ENCODE results near the gene GALNT18. TPM values are rescaled to one million over a fixed set of nuclear protein-coding genes. Genes with fewer than 3 reads are reported as not detected.
A peak's percentile ranks its signal among the peaks of the same experiment; 100 is the strongest.

The GALNT18 gene
- total RNA-seq, 1 donor: 11.7 TPM

- H3K4me3 ChIP-seq (ENCODE audit: low read depth, low read length): no peak overlapping the region
- no peak for DNase-seq (ENCODE audit: low read depth)
- no peak for TF ChIP-seq CTCF (IDR thresholded peaks at IDR 0.05; ENCODE audit: insufficient read depth, low read depth, low read length)
These were observed 194.3 kb downstream of the GALNT18 start for GRCh38 chr11:11427542-11427941.

- TF ChIP-seq CTCF (IDR thresholded peaks at IDR 0.05; ENCODE audit: insufficient read depth, low read depth, low read length): no peak
- no peak for DNase-seq (ENCODE audit: low read depth)
- no peak overlapping the region for H3K4me3 ChIP-seq (ENCODE audit: low read depth, low read length)
These were observed 194.7 kb downstream of the GALNT18 start for GRCh38 chr11:11427140-11427539.

GRCh38 chr11:11426226-11426952 is 195.4 kb downstream of the GALNT18 start:
- TF ChIP-seq CTCF (IDR thresholded peaks at IDR 0.05; ENCODE audit: insufficient read depth, low read depth, low read length): no peak
- peak; percentile 19 for DNase-seq (ENCODE audit: low read depth)
- H3K4me3 ChIP-seq (ENCODE audit: low read depth, low read length): no peak overlapping the region

GRCh38 chr11:11425806-11426205 is 196.0 kb downstream of the GALNT18 start:
- no peak for DNase-seq (ENCODE audit: low read depth)
- TF ChIP-seq CTCF (IDR thresholded peaks at IDR 0.05; ENCODE audit: insufficient read depth, low read depth, low read length): no peak
- H3K4me3 ChIP-seq (ENCODE audit: low read depth, low read length): no peak overlapping the region

- no peak for TF ChIP-seq CTCF (IDR thresholded peaks at IDR 0.05; ENCODE audit: insufficient read depth, low read depth, low read length)
- DNase-seq (ENCODE audit: low read depth): no peak
- H3K4me3 ChIP-seq (ENCODE audit: low read depth, low read length): no peak overlapping the region
These were observed 197.1 kb downstream of the GALNT18 start for GRCh38 chr11:11424688-11425087.

- no peak for DNase-seq (ENCODE audit: low read depth)
These were observed 199.2 kb downstream of the GALNT18 start for GRCh38 chr11:11422411-11423128.

More at GRCh38 chr11:11422411-11423128, 199.2 kb downstream of the GALNT18 start:
- H3K4me3 ChIP-seq (ENCODE audit: low read depth, low read length): no peak overlapping the region
- TF ChIP-seq CTCF (IDR thresholded peaks at IDR 0.05; ENCODE audit: insufficient read depth, low read depth, low read length): no peak
